HG03432 (cell line): ENCODE data around the gene OR52D1.

Source experiments
- ATAC-seq: cut with Tn5 transposase; IDR thresholded peaks from one replicate; pipeline ENCODE4 v1.9.1; 2021; ENCODE audit warnings: mild to moderate bottlenecking, moderate library complexity; ENCODE audit not compliant: unreplicated experiment

The OR52D1 gene

GRCh38 chr11:5488385-5488784, at the start of gene OR52D1:
Gene OR52D1, plus strand, starts transcription at chr11:5488685. Its CDS starts 22 bp downstream, at chr11:5488707.
- ATAC-seq = no peak

GRCh38 chr11:5441414-5441813, 47.1 kb upstream of the OR52D1 start, which contains the start of gene OR51I1:
Gene OR51I1, minus strand, starts transcription at chr11:5441514. Its CDS starts 0 bp downstream, at chr11:5441514.
- ATAC-seq = no peak

GRCh38 chr11:5443835-5444393, 44.6 kb upstream of the OR52D1 start:
- ATAC-seq = no peak

GRCh38 chr11:5449023-5449422, 39.5 kb upstream of the OR52D1 start, which contains the start of gene OR51I2:
Gene OR51I2, plus strand, starts transcription at chr11:5449323. Its CDS starts 4,166 bp downstream, at chr11:5453489.
- ATAC-seq = no peak

DNA sequence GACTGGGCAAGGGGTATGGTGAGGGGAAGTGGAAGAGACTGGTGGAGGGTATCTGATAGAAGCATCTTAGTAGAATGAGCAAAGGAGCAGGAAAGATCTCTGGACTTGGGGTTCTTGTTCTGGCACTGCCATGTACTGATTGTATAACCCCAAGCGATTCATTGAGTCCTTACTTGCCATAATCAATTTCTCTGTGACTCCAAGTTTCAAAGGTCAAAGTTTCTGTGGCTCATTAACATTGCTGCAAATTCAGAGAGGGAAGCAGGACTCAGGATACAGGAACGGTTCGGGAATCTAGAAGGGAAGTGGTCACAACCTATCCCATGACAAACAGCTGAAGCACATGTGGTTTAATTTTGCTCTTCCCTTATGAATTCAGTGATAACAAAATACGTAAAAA, 39.1 kb upstream of the OR52D1 start:
- ATAC-seq = no peak

DNA sequence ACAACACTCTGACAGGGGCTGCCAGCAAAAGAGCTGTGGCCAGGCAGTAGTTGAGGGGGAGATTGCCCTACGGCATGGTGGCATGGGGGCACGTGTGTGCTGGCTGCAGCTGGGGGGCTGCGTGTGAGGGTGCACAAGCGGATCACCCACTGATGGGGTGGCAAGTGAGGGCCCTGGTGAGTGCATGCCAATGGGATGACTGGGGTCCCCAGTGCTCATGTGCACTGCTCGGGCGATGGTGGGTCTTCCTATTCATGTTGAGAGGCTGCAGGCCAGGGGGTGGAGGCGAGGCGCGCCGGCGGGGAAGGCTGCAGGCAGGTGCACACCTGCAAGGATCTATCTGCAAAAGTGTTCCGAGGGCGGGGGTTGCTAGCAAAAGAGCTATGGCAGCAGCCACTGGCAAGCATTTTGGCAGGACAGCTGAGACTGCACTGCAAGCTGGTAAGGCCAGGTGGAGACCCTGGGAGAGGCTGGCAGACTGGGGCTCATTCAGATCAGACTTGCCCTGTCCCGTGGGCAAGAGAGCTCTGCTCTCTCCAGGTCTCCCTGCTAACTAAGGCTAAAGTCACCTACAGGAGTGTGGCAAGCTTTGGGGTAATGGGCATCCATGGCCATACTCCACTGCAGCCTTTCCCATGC, 27.4 kb upstream of the OR52D1 start:
- no peak for ATAC-seq

GRCh38 chr11:5467527-5467926, 21.0 kb upstream of the OR52D1 start:
- ATAC-seq = no peak

GRCh38 chr11:5473921-5474320, 14.6 kb upstream of the OR52D1 start:
- no peak for ATAC-seq

DNA sequence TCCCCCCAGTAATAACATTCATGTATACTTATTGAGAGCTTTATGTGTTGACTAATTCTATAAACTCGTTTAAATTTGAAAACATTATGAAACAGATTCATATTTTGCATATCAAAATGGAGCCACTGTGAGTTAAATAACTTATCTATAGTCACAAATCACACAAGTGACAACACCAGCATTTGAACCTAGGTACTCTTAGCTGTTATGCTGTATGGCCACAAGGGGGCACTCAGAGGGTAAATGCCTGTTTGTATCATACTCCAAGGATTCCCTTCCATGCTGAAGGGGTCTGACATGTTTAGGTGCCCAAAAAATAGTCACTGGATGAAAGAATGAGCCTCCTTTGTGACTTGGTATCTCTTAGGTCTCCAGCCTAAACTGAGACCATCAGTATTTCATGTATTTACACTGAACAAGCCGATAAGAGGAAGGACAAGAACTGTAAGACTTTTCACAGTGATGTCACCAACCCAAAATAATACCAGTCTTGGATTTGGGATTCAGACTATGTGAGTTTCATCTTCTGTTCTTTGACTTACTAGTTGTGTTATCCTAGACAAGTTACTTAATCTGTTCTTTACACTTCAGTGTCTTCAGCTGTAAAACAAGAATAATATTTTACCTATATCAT, 12.2 kb upstream of the OR52D1 start:
- ATAC-seq = peak; percentile 78

DNA sequence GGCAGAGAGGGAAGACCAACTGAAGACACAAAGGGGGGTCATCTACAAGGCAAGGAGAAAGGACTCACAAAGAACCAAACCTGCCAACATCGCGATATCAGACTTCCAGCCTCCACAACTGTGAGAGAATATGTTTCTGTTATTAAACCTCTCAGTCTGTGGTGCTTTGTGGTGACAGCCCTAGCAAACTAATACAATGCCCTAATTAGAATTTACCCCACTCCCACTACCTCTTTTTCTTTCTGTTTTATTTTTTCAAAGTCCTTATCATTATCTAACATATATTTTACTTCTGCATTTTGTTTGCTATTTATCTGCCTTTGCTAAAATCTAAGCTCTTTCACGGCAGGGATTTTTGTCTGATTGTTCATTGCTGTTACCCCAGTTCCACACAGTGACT, 2.5 kb upstream of the OR52D1 start:
- no peak for ATAC-seq

- ATAC-seq = no peak
These were observed 2.1 kb upstream of the OR52D1 start for GRCh38 chr11:5486421-5486820.

DNA sequence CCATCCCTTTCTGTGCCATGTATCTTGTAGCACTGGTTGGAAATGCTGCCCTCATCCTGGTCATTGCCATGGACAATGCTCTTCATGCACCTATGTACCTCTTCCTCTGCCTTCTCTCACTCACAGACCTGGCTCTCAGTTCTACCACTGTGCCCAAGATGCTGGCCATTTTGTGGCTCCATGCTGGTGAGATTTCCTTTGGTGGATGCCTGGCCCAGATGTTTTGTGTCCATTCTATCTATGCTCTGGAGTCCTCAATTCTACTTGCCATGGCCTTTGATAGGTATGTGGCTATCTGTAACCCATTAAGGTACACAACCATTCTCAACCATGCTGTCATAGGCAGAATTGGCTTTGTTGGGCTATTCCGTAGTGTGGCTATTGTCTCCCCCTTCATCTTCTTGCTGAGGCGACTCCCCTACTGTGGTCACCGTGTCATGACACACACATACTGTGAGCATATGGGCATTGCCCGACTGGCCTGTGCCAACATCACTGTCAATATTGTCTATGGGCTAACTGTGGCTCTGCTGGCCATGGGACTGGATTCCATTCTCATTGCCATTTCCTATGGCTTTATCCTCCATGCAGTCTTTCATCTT, 414 bp downstream of the OR52D1 start:
- ATAC-seq = no peak

GRCh38 chr11:5489576-5490357, 1.3 kb downstream of the OR52D1 start:
- no peak for ATAC-seq

DNA sequence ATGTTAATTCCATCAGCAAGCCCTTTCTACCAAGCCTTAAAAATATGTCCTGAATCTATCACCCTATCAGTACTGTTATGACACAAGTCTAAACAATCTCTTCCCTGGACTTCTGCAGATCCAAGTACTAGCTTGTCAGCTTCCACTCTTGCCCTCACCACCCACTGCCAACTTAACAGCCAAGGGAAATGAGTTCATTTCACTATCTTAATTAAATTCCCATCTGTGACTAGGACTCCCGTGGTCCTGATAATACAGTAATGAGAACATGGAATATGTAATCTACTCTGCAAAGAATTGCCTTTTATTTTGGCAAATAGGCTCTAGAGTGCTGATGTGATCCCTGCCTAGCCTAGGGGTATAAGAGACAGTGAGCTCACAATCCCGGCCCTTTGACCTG, 11.2 kb downstream of the OR52D1 start:
- no peak for ATAC-seq

- no peak for ATAC-seq
These were observed 11.9 kb downstream of the OR52D1 start for GRCh38 chr11:5500393-5500801.

- no peak for ATAC-seq
These were observed 16.0 kb downstream of the OR52D1 start for GRCh38 chr11:5504403-5504921.

- no peak for ATAC-seq
These were observed 17.0 kb downstream of the OR52D1 start for GRCh38 chr11:5505363-5506048.

- no peak for ATAC-seq
These were observed 18.9 kb downstream of the OR52D1 start for GRCh38 chr11:5507177-5507932.

DNA sequence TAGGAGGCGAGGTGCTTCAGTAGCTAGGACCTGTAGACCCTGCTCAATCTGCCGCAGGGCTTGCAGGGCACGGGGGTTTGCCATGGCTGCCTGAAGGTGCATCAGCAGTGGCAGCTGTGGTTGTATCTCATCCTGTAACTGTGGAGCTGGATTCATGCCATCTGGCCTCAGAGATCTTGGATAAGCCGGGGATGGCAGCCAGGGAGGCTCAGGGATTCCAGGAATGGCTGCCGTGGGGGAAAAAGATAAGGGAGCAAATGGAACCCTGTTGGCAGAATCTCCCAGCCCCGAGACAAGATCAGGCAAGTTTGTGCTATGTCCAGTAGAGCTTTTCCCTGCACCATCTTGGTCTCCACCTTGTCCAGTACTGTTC, 19.4 kb downstream of the OR52D1 start:
- no peak for ATAC-seq

GRCh38 chr11:5508605-5509004, 20.1 kb downstream of the OR52D1 start:
- ATAC-seq = no peak
